Neural crest cell (in vitro differentiated cells): Measurements from ENCODE around the gene ACSL6. TPM values are rescaled to one million over a fixed set of nuclear protein-coding genes. Genes with fewer than 3 reads are reported as not detected.

Source experiments
- DNase-seq: peaks from one replicate; pipeline ENCODE4 v3.0.0; 2021; ENCODE audit warnings: low read depth, mixed read lengths, low spot score
- H3K27ac Mint-ChIP-seq: one replicate; pipeline ENCODE4 v1.8.0; 2021; ENCODE audit warnings: mild to moderate bottlenecking, mixed read lengths; ENCODE audit not compliant: unreplicated experiment
- H3K27me3 Mint-ChIP-seq: 2 replicates; pipeline ENCODE4 v1.8.0; 2021; ENCODE audit warnings: low read depth, mild to moderate bottlenecking, mixed read lengths
- H3K36me3 Mint-ChIP-seq: 2 replicates; pipeline ENCODE4 v1.8.0; 2021; ENCODE audit warnings: low read depth, mild to moderate bottlenecking, mixed read lengths
- H3K4me1 Mint-ChIP-seq: 2 replicates; pipeline ENCODE4 v1.8.0; 2021; ENCODE audit warnings: mixed read lengths
- H3K4me3 Mint-ChIP-seq: one replicate; pipeline ENCODE4 v1.8.0; 2021; ENCODE audit warnings: mild to moderate bottlenecking, mixed read lengths
- H3K9me3 Mint-ChIP-seq: 2 replicates; pipeline ENCODE4 v1.8.0; 2021; ENCODE audit warnings: mixed read lengths
- total RNA-seq: library from RNA; stranded (reverse); gene quantifications from 2 replicates; pipeline ENCODE4 v1.2.1, GENCODE V29; 2021
- TF ChIP-seq, protein P1 (sequence below): fragments of 200-600 bp; sonication (generic); conservative IDR thresholded peaks from 2 replicates; pipeline ENCODE4 v1.5.0; 2021; ENCODE audit warnings: antibody characterized with exemption, mild to moderate bottlenecking

The ACSL6 gene
- total RNA-seq, 1 donor from 2014 or later: 0.84 TPM

DNA sequence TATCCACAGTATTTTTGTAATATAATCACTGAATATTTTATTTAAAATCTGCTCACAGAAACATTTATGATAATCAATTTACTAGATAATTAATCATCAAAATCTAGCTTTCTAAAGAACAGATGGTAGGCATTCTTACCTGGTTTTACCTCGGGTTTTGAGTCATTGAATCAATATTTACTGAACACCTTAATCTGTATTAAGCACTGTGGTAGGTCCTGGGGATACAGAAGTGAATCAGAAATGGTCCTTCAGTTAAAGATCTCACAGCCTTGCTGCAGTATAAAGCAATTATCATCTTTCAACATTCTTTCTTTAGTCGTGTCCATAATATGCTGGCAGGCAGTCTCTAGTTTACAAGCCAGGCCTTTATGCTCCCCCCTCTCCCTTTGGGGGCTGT is 64.0 kb downstream of the ACSL6 start:
- Mint-ChIP-seq H3K4me3 (no peak overlapping the region), H3K36me3 (no peaks in the 10 kb centered on the region), H3K9me3 (no peaks in the 10 kb centered on the region), H3K27me3 (no peaks in the 10 kb centered on the region), H3K27ac (no peak overlapping the region), H3K4me1 (no peaks in the 10 kb centered on the region)
- DNase-seq: no peak
- TF ChIP-seq, protein P1, sequence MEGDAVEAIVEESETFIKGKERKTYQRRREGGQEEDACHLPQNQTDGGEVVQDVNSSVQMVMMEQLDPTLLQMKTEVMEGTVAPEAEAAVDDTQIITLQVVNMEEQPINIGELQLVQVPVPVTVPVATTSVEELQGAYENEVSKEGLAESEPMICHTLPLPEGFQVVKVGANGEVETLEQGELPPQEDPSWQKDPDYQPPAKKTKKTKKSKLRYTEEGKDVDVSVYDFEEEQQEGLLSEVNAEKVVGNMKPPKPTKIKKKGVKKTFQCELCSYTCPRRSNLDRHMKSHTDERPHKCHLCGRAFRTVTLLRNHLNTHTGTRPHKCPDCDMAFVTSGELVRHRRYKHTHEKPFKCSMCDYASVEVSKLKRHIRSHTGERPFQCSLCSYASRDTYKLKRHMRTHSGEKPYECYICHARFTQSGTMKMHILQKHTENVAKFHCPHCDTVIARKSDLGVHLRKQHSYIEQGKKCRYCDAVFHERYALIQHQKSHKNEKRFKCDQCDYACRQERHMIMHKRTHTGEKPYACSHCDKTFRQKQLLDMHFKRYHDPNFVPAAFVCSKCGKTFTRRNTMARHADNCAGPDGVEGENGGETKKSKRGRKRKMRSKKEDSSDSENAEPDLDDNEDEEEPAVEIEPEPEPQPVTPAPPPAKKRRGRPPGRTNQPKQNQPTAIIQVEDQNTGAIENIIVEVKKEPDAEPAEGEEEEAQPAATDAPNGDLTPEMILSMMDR: no peak

DNA sequence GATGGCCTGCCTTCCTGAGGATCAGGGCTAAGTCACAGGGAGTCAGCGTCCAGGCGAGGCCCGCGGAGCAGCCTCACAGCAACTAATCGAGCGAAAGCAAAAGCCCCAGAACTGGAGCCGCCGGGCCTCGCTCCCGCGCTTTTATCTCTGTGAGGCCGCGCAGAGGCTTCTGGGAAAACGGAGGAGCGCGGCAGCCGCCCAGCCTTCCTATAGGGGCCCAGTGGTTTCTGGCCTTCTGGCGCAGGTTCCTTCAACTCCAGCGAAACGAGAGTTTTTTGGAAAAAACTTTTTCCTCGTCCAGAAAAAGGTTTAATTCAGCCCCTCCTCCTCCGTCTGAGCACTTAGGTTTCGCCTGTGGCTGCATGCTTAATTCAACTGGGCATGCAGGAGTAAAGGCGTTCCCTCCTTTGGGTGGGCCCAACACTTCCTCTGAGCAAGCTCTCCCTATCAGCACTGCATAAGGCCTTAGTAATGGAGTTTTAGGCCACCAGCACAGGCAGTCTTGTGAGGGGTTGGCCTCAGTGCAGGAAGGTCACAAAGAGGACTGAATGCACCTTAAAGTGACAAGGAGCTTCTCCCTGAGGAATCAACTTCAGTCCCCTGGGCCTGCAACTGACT is 65.8 kb downstream of the ACSL6 start, which contains the start of gene MEIKIN:
MEIKIN (minus strand) TSS at position 113 of the 618 bp plus-strand sequence. CDS start 158 bp downstream, outside the sequence.
- H3K9me3 Mint-ChIP-seq: no peaks in the 10 kb centered on the region
- no peak within 1 kb of the TSS for H3K4me3 Mint-ChIP-seq
- TF ChIP-seq, protein P1: no peak
- no peak within 1 kb of the TSS for H3K27ac Mint-ChIP-seq
- no peaks in the 10 kb centered on the region for H3K36me3 Mint-ChIP-seq
- no peaks in the 10 kb centered on the region for H3K4me1 Mint-ChIP-seq
- DNase-seq: no peak
- H3K27me3 Mint-ChIP-seq: no peaks in the 10 kb centered on the region

DNA sequence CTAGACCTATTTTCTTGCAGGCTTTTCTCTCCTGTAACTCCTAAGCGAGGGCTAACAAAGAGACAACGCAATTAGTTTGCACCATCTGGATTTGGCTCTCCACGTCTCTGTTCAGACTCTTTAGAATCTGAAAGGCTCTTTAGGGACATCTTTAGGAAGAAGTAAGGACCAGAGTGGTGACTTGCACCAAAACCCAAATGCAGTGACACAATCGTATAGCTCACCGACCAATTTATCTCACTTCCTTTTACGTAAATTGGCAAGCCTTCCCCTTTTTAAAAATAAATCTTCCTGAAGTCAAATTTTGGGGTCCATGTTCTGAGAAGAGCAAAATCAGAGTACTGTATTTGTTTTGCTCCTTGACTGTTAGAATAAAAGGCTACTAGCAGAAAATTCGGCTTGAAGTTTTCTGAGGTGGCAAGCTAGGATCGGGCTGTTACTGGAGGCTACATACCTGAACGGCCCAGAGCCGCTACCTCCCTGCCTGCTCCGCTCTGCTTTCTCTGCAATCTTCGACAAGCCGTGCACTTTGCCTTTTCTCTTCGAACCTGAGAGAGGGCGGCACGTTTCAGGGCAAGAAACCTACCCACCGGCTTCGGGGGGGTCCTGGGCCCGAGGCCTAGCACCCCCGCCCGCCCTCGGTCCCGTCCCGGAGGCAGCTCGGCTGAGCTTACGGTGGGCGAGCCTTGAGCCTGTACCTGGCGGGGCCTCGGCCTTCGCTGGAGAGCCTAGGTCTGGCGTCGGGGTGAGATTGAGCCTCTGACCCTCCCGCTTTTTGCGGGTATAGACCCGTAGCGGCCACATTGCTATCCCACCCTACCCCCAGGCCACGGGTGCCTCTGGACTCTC is 66.5 kb downstream of the ACSL6 start:
- no peak for DNase-seq
- H3K27ac Mint-ChIP-seq: no peak overlapping the region
- H3K4me3 Mint-ChIP-seq: no peak overlapping the region
- no peaks in the 10 kb centered on the region for H3K4me1 Mint-ChIP-seq
- H3K36me3 Mint-ChIP-seq: no peaks in the 10 kb centered on the region
- no peaks in the 10 kb centered on the region for H3K9me3 Mint-ChIP-seq
- H3K27me3 Mint-ChIP-seq: no peaks in the 10 kb centered on the region
- TF ChIP-seq, protein P1: no peak

DNA sequence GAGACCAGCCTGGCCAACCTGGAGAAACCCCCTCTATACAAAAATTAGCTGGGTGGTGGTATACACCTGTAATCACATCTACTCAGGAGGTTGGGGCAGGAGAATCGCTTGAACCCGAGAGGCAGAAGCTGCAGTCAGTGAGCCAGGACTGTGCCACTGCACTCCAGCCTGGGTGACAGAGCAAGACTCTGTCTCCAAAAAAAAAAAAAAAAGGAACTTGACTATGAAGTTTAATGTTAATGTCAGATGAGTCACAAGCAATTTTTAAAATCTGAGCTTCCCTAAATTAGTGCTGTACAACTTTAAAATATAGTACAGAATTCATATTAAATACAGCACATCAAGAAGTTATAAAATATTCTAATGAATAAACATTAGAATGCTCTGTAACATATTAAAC is 67.5 kb downstream of the ACSL6 start:
- no peaks in the 10 kb centered on the region for H3K36me3 Mint-ChIP-seq
- TF ChIP-seq, protein P1: no peak
- no peak overlapping the region for H3K4me3 Mint-ChIP-seq
- H3K9me3 Mint-ChIP-seq: no peaks in the 10 kb centered on the region
- H3K4me1 Mint-ChIP-seq: no peaks in the 10 kb centered on the region
- no peaks in the 10 kb centered on the region for H3K27me3 Mint-ChIP-seq
- H3K27ac Mint-ChIP-seq: no peak overlapping the region
- no peak for DNase-seq

DNA sequence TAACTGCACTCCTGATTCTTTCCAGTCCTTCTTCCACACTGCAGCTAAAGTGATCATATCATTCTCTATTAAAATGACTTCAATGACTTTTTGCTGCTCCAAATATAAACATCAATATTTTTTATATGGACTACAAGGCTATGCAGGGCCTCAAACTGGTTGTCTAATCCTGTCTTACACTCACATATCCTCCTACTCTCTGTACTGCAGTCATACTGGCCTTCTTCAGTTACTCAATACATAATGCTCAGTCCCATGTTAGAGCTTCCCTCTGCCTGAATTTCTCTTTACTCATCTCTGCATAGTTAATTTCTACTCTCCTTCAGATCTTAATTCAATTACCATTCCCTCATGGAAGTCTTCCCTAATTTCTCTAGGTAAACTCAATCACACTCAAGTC is 69.4 kb downstream of the ACSL6 start:
- no peaks in the 10 kb centered on the region for H3K36me3 Mint-ChIP-seq
- no peaks in the 10 kb centered on the region for H3K4me1 Mint-ChIP-seq
- no peak overlapping the region for H3K4me3 Mint-ChIP-seq
- DNase-seq: no peak
- no peak overlapping the region for H3K27ac Mint-ChIP-seq
- TF ChIP-seq, protein P1: no peak
- H3K27me3 Mint-ChIP-seq: no peaks in the 10 kb centered on the region
- no peaks in the 10 kb centered on the region for H3K9me3 Mint-ChIP-seq
